HG03571 (cell line): ENCODE measurements around the gene LEMD1.
"Not testable (repeated sequence)": the region's sequence is repeated elsewhere in the genome, so short reads cannot be mapped to it uniquely, and the experiment has no call there.

Experiments
- ATAC-seq: cut with Tn5 transposase; IDR thresholded peaks from one replicate; pipeline ENCODE4 v1.9.1; 2021; ENCODE audit not compliant: unreplicated experiment

The LEMD1 gene

DNA sequence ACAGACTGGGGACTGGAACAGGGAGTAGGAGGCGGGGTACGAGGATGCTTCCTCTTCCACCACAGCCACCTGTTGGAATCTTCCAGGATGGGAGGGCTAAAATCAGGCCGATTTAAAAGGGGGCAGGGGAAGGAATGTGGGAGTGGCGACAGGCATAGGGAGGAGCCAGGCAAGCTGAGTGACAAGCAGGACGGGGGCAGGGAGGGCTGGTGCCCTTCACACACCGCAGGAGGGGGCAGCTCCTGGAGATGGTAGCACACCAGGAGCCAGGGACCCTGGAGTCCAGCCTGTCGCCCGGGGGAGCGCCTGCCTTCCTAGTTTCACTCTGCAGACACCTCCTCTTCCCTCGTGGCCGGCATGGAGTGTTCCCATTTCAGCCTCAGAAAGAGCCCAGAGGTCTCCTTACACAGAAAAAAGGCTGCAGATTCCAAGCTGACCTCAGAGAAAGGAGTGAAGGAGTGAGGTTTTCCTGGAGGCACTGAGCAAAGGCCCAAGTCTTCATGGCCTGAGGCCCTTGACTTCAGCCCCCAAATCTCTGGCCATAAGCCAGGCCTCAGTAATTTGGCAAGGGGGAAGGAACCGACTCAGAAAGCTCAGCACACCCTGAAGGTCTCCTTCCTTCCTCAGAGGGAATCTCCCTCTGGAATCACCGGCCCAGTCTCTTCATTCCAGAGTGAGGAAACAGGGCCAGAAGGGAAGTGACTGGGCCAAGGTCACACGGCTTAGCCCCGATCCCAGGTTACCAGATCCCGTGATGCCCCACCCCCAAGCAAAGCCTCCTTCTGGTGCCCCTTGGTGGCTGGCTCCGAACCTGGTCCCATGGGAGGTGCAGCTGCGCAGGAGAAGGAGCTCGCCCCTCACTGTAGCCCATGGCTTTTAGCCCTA is 25.8 kb upstream of the LEMD1 start:
- ATAC-seq = no peak

- ATAC-seq = no peak
Observed at GRCh38 chr1:205446828-205447227, 25.0 kb upstream of the LEMD1 start.

- ATAC-seq = no peak
Observed at GRCh38 chr1:205445646-205445935, 23.7 kb upstream of the LEMD1 start.

DNA sequence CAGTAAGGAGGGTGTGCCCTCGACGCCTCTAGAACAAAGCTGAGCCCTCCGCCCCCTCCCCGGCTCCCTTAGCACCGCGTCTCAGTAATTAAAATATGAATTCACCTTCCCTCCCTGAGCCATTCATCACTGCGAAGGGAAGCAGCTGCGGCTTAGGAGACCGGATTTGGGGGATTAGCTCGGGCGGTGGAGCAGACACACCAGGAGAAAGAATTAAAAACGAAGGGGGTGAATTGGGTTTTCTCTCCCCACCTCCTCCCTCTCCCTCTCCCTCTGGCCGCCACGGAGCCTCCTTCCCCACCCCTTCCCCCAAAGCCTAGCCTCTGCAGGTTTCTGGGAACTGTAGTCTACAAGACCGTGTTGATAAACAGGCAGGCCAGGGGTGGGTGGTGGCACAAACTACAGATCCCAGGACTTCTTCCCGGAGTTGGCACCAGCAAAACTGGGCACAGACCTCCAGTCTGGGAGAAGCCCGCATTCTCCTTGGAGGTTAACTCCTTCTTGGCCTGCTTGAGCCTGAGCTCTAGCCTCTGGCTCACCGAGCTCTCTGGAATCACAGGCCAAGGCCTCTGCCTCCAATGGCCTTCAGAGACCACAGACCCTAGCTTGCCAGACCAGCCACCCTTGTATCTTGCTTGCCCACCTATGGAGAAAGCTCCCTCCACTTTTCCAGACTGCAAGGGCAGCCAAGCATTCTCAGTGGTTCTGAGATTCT is 23.2 kb upstream of the LEMD1 start:
- ATAC-seq = no peak

DNA sequence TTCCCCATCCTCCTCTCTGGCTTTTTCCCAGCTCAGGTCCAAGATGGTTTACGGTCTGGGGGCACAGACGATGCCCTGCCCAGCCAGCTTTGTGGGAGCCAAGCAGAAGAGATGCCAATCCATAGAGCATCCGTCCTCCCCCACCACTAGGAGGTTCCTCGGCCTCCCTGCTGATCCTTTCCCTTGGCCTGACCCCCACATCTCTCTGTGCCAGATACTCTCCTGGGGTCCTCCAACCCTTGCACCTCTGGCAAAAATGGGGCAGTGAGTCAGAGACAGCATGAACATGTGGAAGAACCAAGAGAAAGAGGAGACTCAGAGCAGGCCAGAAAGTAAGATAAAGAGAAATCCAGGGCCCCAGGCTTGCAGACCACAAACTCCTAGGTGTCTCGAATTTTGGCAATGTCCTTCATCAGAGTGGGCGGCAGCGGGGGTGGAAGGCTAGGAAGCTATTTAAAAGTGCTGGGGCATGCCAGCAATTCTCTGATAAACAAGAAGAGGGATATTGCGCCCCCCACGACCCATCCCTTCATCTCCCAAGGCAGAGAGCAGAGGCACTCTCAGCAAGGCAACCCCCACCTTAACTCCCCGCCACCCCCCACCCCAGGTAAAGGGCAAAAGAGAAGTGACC is 22.6 kb upstream of the LEMD1 start:
- no peak for ATAC-seq

DNA sequence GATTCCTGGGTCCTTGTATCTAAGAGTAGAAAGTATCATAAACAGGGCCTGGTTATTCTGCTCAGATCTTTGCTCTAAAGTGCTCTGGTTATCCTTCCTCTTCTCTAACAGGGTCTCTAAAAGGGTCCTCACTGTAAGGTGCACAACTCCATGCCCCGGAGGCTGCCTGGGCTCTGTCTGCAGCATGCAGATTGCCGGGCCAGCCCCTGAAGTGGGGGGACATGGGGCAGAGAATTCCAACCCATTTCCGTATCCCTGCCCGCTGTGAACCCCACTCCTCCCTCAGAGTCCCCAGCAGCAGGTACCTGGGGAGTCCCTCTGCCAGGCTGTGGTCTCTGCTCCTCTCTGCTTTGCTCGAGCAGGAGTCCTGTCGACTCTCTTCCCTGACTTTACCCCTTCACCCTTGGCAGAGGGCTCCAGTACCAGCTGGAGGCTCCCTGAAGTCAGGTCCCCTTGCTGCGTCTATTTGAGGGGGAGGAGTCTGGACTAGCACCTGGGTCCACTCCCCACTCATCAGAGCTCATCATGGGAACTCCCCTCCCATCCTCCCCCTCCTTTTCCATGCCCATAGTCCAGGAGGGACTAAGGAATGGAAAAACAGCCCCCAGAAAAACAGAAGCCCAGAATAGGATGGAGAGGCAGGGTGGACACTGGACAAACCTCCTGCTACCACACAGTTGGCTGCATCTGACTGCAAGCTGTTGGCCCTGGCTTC is 21.9 kb upstream of the LEMD1 start:
- no peak for ATAC-seq

GRCh38 chr1:205442051-205442725 is 20.3 kb upstream of the LEMD1 start:
- no peak for ATAC-seq

DNA sequence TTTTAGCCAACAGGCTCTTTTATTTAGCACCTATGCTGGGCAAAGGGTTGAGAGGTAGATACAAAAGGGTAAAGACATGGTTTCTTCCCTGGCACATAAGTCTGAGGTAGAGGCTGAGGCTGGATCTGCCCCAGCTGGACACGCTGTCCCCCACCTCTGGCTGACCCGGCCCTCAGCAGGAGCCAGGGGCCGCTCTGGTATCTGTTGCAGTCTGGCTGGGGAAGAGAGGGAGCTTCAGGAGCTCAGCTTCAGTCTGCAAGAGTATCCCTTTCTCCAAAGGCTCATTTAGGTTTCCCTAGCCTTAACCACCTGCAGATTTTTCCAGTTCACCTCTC is 19.8 kb upstream of the LEMD1 start:
- no peak for ATAC-seq

- ATAC-seq = no peak
Observed at GRCh38 chr1:205441318-205441633, 19.4 kb upstream of the LEMD1 start.

GRCh38 chr1:205440476-205441317 is 18.8 kb upstream of the LEMD1 start:
- ATAC-seq = peak; percentile 67

GRCh38 chr1:205440121-205440475 is 18.2 kb upstream of the LEMD1 start:
- ATAC-seq = no peak

DNA sequence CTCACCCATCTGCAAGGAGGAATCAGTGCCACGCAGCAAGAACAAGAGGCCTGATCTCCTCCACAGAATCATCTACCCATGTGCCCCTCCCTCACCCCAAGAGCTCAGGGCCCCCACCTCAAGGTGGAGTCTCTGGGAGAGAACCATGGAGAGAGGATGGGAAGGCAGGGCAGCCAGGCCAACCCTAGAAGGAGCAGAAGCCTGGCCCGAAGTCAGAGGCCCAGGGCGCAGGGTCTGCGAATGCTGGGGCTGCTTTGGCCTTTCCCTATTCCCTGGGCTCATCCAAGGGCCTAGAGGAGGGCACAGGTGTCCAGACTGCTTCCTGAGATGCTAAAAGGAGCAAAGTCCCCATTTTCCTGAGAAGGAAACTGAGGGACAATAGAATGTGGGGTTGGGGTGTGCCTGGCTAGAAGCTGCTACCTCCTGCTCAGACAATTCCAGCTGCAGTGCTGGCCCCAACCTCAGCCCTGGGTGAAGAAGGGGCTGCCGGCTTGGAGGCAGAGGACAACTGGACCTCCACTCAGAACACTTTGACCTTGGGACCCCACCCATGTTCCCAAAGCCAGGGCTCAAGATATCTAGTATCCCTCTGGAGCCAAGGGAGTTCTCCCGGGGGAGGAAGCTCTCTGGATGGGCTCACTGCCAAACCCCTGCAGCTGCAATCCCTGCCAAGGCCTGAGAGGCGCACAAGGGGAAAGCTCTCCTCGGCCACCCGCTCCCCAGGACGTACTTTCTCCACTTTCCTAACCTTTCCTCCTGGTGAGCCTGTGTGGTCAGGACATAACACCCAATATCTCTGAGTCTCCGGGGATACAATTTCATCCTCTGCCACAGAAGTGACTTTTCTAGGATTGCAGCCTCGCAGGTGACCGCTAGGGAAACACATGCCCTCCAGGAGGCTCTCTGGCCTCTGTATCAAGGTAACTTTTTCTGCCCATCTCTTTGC is 16.6 kb upstream of the LEMD1 start:
- no peak for ATAC-seq

GRCh38 chr1:205437570-205437969 is 15.7 kb upstream of the LEMD1 start:
- no peak for ATAC-seq

DNA sequence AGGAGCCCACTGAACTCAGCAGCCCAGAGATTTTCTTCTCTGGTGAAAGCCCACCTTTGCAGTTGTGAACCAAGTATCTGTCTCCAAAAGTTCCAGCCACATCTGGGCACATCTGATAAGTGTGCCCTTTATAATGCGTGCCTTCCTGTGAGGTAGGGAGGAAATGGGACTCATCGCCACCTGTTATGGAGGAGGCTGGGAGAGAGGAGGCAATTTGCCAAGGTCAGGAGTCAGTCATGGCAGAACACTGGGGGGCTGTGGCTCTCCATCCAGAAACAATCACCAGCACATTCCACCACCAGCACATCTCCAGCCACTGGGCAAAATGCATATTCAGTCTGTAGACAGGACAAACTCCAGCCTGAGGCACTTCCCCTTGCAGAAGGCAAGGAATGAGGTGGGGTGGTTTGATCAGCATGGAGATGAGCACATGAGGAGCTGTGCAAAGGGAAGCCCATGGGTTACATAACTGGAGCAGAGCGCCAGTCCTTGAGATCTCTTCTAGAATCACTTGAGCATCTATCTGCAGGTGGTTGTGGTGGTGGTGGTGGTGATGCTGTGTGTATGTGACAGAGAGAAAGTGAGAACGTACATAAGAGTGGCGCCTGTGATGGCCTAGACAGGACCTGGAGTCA is 15.0 kb upstream of the LEMD1 start:
- ATAC-seq = no peak

GRCh38 chr1:205435578-205436573 is 14.0 kb upstream of the LEMD1 start:
- no peak for ATAC-seq

DNA sequence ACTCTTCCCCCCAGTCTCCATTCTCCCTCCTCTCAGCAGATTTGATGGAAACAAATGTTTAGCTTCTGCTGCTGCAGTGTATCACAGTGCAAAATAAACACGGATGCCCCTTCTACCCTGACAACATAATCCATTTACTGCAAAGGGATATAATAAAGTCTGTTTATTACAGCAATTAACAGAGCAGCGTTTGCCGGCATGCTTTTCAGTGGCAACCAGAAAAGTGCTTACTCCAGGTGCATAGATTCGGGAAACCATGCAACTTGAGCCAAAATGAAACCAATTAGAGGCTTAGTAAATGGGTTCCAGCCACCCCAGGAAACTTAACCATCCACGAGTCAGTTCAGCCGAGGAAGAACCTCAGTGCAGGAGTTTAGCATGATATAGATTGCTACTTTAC is 12.9 kb upstream of the LEMD1 start:
- ATAC-seq = no peak

DNA sequence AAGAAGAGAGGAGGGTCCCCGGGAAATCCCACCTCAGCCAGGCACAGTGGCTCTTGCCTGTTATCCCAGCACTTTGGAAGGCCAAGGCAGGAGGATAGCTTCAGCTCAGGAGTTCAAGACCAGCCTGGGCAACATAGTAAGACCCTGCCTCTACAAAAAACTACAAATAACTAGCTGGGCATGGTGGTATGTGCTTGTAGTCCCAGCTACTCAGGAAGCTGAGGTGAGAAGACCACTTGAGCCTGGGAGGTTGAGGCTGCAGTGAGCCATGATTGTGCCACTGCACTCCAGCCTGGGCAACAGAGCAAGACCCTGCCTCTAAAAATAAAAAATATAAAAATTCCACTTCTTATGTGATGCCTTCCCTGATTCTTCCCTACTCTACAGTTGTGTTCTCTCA is 10.8 kb upstream of the LEMD1 start:
- ATAC-seq = not testable (repeated sequence)

DNA sequence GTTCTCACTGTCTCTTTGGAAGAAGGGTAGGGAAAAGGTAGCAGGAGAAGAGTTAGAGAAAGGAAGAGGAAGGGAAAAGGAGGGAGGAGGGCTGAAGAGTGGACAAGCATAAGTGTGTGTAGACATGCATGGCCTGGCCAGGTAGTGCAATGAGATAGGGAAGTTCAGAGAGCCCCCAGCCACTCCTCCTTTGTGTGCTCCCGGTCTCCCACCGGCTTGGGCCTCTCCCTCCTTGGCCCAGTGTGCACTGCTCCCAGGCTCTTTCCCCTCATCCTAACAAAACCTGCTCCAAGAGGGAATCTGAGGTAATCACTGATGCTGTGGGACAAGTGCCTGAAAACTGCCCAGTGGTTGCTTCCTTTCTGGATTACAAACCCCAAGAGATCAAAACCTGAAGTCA is 10.3 kb upstream of the LEMD1 start:
- no peak for ATAC-seq
